Thyroid gland (tissue), 4 donors: Measurements from ENCODE around the gene PLD1. TPM values are rescaled to one million over a fixed set of nuclear protein-coding genes. Genes with fewer than 3 reads are reported as not detected.

Source experiments
- DNase-seq, 2 donors: peaks; one replicate each; pipeline ENCODE4 v3.0.0-alpha.2; 2019
- H3K27ac ChIP-seq, 3 donors: fragments of 200-600 bp; sonication (generic); 1 replicate in 2 of 3; 2 replicates in 1 of 3; pipeline ENCODE4 v1.5.1; 2016 to 2019; ENCODE audit warnings: mild to moderate bottlenecking in 1 of 3, moderate library complexity in 1 of 3
- H3K27me3 ChIP-seq: fragments of 200-600 bp; sonication (generic); one replicate; pipeline ENCODE4 v1.5.1; 2019
- H3K36me3 ChIP-seq, 2 donors: fragments of 200-600 bp; sonication (generic); one replicate each; pipeline ENCODE4 v1.5.1; 2016 to 2019
- H3K4me1 ChIP-seq, 2 donors: fragments of 200-600 bp; sonication (generic); one replicate each; pipeline ENCODE4 v1.5.1; 2017 to 2019
- H3K4me3 ChIP-seq, 3 donors: fragments of 200-600 bp; sonication (generic); replicated peaks in 1 of 3; 1 replicate in 2 of 3; 2 replicates in 1 of 3; pipeline ENCODE4 v1.5.1; 2016; ENCODE audit warnings: mild to moderate bottlenecking in 1 of 3
- H3K9me3 ChIP-seq: fragments of 200-600 bp; sonication (generic); one replicate; pipeline ENCODE4 v1.5.1; 2017
- POLR2A ChIP-seq, 2 donors: fragments of 450-650 bp; IDR thresholded peaks; one replicate each; pipeline ENCODE4 v1.6.1; 2017; ENCODE audit warnings: antibody characterized with exemption in 2 of 2, mild to moderate bottlenecking in 2 of 2, moderate library complexity in 1 of 2
- WGBS, 2 donors: methylation state at CpG; one replicate each; pipeline ENCODE4 v1.1.5; 2017; 5-methylcytosine and 5-hydroxymethylcytosine counted together
- intact Hi-C: fragments of 100-400 bp; cut with DNase I; formaldehyde crosslinking; loops from one replicate; pipeline ENCODE4 v1.15.1; 2023
- total RNA-seq, 4 donors: library from RNA; depleted of rRNA; stranded (reverse); fragments of >200 nt; gene quantifications; one replicate each; pipeline ENCODE4 v1.2.3, GENCODE V29; 2016
- TF ChIP-seq, protein P1 (sequence below), 6 experiments: fragments of 200-600 bp in 3 of 6; fragments of 450-650 bp in 3 of 6; sonication (generic) in 3 of 6; IDR thresholded peaks; one replicate each; pipeline ENCODE4 v1.5.1; 2016 to 2019; ENCODE audit warnings: antibody characterized with exemption in 6 of 6, mild to moderate bottlenecking in 2 of 6, inconsistent platforms in 1 of 6, moderate library complexity in 1 of 6

The PLD1 gene
- total RNA-seq, 4 donors from 2014 or later = 13.0 to 21.7 (median 19.8) TPM

- no peak overlapping the region for H3K4me3 ChIP-seq
- H3K36me3 ChIP-seq = no peaks in the 10 kb centered on the region
- no peaks in the 10 kb centered on the region for H3K9me3 ChIP-seq
- no peaks in the 10 kb centered on the region for H3K27me3 ChIP-seq
- intact Hi-C loops = no loop called here
- no peak for TF ChIP-seq POLR2A (IDR thresholded peaks at IDR 0.05)
- TF ChIP-seq, protein P1, sequence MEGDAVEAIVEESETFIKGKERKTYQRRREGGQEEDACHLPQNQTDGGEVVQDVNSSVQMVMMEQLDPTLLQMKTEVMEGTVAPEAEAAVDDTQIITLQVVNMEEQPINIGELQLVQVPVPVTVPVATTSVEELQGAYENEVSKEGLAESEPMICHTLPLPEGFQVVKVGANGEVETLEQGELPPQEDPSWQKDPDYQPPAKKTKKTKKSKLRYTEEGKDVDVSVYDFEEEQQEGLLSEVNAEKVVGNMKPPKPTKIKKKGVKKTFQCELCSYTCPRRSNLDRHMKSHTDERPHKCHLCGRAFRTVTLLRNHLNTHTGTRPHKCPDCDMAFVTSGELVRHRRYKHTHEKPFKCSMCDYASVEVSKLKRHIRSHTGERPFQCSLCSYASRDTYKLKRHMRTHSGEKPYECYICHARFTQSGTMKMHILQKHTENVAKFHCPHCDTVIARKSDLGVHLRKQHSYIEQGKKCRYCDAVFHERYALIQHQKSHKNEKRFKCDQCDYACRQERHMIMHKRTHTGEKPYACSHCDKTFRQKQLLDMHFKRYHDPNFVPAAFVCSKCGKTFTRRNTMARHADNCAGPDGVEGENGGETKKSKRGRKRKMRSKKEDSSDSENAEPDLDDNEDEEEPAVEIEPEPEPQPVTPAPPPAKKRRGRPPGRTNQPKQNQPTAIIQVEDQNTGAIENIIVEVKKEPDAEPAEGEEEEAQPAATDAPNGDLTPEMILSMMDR (IDR thresholded peaks at IDR 0.05) = no peak
- H3K4me1 ChIP-seq = no peaks in the 10 kb centered on the region
- whole genome bisulfite sequencing, 2 donors = 89 to 94% methylated on average over 2 of the region's 2 CpGs
- H3K27ac ChIP-seq = no peak overlapping the region
- DNase-seq = no peak
Observed at GRCh38 chr3:171736556-171736955, 73.7 kb downstream of the PLD1 start.

DNA sequence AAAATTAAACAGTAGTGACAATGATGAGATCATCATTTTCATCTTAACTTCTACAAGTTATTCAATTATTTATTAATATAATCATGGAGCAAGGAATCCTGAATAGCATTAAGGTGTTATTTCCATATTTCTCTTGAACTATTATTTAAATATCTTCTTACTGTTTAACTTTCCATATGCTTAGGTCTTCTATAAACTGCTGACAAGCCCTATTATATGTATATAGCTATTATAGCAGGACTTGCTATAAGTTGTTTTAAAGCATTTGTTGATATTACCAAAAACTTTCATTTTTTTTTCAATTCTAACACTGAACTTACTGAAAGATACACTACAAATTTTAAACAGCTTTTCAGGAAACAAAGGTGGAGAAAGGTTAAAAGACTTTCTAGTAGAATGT lies 76.7 kb downstream of the PLD1 start:
- no peaks in the 10 kb centered on the region for H3K4me1 ChIP-seq
- no peaks in the 10 kb centered on the region for H3K9me3 ChIP-seq
- H3K4me3 ChIP-seq = no peak overlapping the region
- H3K36me3 ChIP-seq = no peaks in the 10 kb centered on the region
- no peak for TF ChIP-seq POLR2A (IDR thresholded peaks at IDR 0.05)
- no peaks in the 10 kb centered on the region for H3K27me3 ChIP-seq
- no peak overlapping the region for H3K27ac ChIP-seq
- DNase-seq = no peak
- intact Hi-C loops = no loop called here

- Histone ChIP-seq H3K4me1 (no peaks in the 10 kb centered on the region), H3K9me3 (no peaks in the 10 kb centered on the region), H3K36me3 (no peaks in the 10 kb centered on the region), H3K4me3 (no peak overlapping the region), H3K27me3 (no peaks in the 10 kb centered on the region), H3K27ac (no peak overlapping the region)
- WGBS, 2 donors = 95 to 97% methylated on average over 3 of the region's 3 CpGs
- intact Hi-C loops = no loop called here
- no peak for TF ChIP-seq POLR2A (IDR thresholded peaks at IDR 0.05)
- TF ChIP-seq, protein P1 (IDR thresholded peaks at IDR 0.05) = no peak
- DNase-seq = no peak
Observed at GRCh38 chr3:171732756-171733155, 77.5 kb downstream of the PLD1 start.

DNA sequence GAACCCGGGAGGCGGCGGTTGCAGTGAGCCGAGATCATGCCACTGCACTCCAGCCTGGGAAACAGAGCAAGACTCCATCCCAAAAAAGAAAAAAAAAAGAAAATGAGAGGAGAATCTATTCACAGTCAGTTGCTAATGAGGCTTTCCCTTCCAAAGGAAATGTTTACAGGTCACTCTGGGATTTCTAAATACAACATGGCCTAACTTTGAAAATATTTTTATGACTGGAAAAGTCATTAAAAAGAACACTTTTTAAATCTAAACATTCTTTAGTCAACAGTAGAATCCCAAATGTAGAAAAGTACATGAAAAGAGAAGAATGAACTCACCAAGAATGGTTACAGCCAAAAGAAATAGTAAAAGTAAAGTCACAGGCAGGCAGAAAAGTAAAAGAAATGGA lies 78.6 kb downstream of the PLD1 start:
- intact Hi-C loops = no loop called here
- 83 to 93% methylated on average over 4 of the region's 4 CpGs for WGBS, 2 donors
- TF ChIP-seq POLR2A (IDR thresholded peaks at IDR 0.05) = no peak
- TF ChIP-seq, protein P1 (IDR thresholded peaks at IDR 0.05) = no peak

DNA sequence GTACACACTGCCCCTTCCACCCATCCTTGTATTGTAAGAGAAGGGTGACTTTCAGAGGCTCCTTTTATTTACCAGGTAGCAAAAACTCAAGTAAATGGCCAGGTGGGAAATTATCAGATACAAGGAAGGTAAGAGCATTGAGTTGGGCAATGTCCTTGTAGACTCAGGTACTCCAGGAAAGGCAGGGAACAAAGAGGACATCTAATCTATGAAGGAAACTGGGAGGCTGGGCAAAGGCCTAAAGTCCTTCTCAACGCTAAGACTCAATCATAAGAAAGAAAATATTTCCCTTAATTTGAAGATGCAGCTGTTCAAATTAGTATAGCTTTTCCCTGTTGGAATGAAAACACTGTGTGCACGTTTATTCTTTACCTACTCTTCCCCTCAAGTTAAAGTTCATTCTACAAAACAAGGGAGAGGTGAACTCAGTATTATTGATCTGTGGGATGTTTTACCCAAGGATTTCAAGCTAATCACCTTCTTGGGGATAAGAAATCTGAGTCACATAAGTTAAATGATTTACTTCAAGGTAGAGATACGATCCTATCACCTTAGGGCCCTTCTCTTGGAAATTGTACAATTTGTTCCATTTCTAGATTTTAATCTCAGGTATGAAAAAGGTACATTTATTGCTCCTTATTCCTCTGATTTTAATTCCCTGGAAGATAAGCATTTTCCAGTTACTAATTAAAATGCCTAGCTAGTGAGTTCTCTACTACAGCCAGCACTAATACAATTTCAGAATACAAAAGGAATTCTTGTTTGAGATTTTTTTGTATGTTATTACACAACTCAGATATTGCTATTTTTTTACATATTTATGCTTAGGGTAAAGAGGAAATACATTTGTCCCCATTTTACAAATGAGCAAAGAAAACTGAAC lies 80.6 kb downstream of the PLD1 start:
- TF ChIP-seq, protein P1 (IDR thresholded peaks at IDR 0.05) = no peak
- no peak for TF ChIP-seq POLR2A (IDR thresholded peaks at IDR 0.05)
- no peak overlapping the region for H3K4me3 ChIP-seq
- H3K9me3 ChIP-seq = no peaks in the 10 kb centered on the region
- WGBS, 2 donors = 90 to 91% methylated on average over 3 of the region's 3 CpGs
- no peaks in the 10 kb centered on the region for H3K27me3 ChIP-seq
- no peaks in the 10 kb centered on the region for H3K36me3 ChIP-seq
- intact Hi-C loops = no loop called here
- H3K27ac ChIP-seq = no peak overlapping the region
- no peaks in the 10 kb centered on the region for H3K4me1 ChIP-seq
- no peak for DNase-seq

More for the DNA sequence above, 78.6 kb downstream of the PLD1 start:
- DNase-seq = no peak
- H3K27me3 ChIP-seq = no peaks in the 10 kb centered on the region
- no peak overlapping the region for H3K27ac ChIP-seq
- H3K4me1 ChIP-seq = no peaks in the 10 kb centered on the region
- no peak overlapping the region for H3K4me3 ChIP-seq
- H3K9me3 ChIP-seq = no peaks in the 10 kb centered on the region
- H3K36me3 ChIP-seq = no peaks in the 10 kb centered on the region
